NCI-H1417 treated with DMSO at 0.1 percent for 48 hours (cell line): ENCODE data around the gene MT1X.

Source experiments
- DNase-seq: peaks from one replicate; lab custom pipeline; 2025; lab: John Stamatoyannopoulos, UW

Gene MT1X

DNA sequence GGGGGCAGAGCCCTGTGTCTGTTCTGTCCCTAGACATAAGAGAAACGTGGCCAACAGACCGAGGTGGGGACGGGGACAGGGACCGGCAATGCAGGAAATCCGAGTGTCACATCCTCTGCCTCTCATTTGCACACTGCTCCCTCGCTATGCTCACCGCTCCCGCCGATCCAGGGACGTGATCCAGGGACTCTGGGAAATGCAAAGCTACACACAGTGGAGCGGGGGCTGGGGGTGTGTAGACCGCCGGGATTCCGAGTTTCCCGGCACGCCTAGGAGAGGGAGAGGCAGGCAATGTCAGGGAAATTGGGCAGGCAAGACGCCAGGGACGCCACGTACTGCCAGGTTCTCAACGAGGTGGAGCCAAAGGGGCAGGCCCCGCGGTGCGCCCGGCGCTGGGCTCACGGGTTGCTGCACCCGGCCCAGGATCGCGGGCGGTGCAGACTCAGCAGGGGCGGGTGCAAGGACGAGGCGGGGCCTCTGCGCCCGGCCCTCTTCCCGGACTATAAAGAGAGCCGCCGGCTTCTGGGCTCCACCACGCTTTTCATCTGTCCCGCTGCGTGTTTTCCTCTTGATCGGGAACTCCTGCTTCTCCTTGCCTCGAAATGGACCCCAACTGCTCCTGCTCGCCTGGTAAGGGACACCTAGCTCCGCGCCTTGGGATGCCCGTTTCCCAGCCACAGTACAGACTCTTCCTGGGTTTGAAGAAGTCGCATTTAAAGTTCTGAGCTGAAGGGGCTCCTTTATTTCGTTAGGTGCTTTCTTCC, at the start of gene MT1X:
TSS of gene MT1X (plus strand) at position 532 of the 764 bp plus-strand sequence. CDS start at position 603, 71 bp downstream.
- DNase-seq, result peak; percentile 4

DNA sequence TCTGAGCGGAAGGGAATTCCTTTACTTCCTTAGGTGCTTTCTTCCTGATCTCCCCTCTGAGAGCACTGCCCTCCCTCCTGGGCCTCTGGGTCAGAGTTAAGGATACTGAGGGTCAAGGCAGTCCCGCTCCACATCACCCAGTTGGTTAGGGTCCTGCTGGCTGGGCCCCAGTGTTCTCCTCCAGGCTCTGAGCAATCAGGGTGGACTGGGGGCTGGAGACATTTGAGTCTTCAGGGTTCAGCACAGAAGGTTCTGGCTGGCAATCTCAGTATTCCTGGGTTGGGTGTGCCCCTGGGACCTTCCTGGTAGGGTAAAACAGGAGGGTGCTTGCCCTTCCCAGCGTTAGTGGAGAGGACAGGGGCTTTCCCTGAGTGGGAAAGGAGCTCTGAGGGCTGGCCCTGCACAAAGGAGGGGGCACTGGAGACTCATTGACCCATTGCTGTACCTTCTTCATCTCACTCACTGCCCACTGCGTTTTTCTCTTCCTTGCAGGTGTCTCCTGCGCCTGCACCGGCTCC, 49.4 kb upstream of the MT1X start:
- no peak for DNase-seq

DNA sequence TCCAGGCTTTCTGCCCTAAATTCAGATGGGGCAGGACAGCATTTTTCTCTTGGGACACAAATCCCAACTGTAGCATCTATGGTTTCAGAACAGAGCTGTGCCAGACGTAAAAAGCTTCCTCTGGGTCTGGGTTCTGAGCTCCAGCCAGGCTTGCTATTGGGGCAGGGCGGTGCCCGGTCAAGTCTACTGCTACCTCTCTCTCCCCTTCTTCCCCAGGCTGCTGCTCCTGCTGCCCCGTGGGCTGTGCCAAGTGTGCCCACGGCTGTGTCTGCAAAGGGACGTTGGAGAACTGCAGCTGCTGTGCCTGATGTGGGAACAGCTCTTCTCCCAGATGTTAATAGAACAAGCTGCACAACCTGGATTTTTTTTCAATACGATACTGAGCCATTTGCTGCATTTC, 48.7 kb upstream of the MT1X start:
- no peak for DNase-seq

DNA sequence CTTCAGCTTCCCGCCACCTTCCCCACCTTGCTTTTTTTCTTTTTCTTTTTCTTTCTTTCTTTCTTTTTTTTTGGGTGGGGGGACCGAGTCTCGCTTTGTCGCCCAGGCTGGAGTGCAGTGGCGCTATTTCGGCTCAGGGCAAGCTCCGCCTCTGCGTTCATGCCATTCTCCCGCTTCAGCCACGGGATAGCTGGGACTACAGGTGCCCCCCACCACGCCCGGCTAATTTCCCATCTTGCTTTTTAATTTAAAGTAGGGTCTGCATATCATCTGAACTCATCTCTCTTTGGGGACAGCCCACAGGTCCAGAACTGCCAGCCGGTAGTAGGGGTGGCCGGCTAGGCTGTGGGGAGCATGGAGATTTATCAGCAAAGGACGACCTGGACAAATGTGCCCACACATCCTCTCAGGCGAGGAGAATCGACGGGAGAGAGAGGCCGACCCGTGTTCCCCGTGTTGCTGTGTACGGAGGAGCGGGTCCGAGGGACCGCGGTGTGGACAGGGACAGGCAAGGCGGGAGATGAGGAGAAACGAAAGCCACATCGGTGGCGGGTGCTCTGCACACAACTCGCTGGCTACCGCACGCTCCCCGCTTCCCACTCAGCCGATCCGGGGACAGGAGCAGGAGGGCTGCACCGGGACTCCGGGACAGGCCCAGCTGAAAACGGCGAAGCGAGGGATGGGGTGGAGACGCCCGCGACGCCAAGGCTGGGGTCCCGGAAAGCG, 47.4 kb upstream of the MT1X start:
- DNase-seq, result no peak

DNA sequence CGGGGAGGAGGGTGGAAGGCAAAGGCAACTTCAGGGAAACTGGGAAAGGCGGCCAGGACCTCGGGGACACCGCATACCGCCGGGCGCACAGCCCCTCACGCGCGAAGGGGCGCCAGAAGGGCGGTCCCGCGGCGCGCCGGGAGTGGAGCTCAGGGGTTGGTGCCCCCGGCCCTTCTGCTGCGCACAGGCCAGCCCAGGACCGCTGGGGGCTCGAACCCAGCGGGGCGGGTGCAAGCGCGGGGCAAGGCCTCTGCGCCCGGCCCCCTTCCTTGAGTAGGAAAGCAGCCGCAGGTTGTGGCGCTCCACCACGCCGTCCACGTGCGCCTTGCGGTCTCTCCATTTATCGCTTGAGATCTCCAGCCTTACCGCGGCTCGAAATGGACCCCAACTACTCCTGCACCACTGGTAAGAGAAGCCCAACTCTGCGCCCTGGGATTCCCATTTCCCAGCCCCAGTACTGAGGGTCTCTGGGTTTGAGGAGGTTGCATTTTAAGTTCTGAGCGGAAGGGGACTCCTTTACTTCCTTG, 46.8 kb upstream of the MT1X start:
- no peak for DNase-seq

DNA sequence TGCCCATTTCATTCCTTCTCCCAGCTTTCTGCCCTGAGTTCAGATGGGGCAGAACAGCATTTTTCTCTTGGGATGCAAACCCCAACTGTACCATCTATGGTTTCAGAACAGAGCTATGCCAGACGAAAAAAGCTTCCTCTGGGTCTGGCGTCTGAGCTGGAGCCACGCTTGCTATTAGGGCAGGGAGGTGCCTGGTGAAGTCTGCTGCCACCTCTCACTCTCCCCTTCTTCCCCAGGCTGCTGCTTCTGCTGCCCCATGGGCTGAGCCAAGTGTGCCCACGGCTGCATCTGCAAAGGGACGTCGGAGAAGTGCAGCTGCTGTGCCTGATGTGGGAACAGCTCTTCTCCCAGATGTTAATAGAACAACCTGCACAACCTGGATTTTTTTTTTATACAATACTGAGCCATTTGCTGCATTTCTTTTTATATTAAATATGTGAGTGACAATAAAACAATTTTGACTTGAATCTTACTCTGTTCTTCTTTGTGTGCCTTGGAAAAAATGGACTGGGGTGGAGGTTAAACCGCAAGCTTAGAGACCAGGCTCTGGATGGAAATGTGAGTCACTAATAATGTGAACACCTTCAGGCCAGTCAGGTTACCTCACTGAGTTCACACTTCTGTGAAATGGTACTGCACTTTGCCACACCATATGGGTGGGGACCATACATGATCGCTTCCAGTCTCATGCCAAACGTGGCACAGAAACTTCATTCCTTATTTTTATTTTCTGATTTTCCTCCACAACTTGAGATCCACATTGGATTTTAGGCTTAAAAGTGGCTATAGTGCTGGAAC, 45.5 kb upstream of the MT1X start:
- no peak for DNase-seq

DNA sequence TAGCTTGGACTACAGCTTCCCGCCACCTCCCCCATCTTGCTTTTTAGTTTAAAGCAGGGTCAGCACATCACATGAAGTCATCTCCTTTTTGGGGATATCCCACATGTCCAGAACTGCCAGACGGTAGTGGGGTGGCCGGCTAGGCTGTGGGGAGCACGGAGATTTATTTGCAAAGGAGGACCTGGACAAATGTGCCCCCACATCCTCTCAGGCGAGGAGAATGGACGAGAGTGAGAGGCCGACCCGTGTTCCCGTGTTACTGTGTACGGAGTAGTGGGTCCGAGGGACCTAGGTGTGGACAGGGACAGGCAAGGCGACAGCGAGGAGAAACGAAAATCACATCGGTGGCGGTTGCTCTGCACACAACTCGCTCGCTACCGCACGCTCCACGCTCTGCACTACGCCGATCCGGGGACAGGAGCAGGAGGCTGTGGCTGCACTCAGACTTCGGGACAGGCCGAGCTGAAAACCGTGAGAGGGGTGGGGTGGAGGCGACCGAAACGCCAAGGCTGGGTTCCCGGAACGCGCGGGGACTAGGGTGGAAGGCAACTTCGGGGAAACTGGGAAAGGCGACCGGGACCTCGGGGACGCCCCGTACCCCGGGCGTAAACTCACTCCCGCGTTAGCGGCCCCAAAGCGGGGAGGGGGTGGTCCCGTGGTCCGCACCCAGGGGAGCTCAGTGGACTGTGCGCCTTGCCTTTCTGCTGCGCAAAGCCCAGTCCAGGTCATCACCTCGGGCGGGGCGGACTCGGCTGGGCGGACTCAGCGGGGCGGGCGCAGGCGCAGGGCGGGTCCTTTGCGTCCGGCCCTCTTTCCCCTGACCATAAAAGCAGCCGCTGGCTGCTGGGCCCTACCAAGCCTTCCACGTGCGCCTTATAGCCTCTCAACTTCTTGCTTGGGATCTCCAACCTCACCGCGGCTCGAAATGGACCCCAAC, 44.2 kb upstream of the MT1X start, which contains the start of gene MT1A:
TSS of gene MT1A (plus strand) at position 853 of the 937 bp plus-strand sequence. CDS start at position 926, 73 bp downstream.
- DNase-seq, result no peak

DNA sequence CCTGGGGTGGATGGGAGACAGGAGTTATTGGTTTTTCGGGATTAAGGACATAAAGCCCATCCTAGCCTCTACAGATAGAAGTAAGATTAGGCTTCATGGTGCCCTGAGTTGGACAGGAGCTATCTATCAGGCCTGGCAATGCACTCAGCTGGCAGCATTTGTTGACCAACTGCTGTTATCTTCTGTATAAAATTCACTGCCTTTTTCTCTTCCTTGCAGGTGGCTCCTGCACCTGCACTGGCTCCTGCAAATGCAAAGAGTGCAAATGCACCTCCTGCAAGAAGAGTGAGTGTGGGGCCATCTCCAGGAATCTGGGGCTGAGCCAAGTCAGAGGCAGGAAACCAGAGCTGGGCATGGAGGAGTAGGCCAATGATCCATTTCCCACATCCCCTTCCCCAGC, 43.2 kb upstream of the MT1X start:
- no peak for DNase-seq

DNA sequence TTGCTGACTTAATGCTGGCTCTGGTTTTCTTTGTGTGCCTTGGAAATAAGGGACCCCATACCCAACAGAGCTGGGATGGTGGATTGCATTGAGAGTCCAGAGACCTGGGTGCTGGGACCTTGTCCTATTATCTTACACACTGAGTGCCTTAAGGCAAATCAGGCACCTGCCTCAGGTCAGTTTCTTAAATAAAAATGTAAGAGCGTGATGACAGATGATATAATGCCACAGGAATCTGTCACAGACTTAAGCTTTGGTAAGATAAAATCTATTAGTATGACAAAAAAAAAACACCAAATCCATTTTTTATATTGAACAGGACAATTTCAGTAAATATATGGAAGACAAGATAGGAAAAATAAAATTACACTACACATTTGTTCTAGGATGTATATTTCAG, 42.2 kb upstream of the MT1X start:
- DNase-seq, result no peak

DNA sequence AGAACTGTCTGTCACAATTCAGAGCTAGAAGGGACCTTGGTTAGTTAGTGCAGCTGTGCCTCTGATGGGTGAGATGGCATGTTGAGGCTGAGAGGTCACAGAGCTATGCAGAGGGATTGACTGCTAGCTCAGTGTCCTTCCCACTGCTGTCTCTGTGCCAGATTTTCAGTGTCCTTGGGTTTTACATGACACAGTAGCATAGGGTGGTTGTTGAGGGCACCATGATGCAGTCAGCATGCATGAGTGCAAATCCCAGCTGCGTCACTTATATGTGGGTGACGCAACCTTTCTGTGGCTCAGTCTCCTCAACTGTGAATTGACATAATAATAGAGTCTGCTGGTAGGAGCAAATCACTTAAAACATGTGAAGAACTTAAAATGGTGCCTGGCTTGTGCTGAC, 41.1 kb upstream of the MT1X start:
- DNase-seq, result no peak

DNA sequence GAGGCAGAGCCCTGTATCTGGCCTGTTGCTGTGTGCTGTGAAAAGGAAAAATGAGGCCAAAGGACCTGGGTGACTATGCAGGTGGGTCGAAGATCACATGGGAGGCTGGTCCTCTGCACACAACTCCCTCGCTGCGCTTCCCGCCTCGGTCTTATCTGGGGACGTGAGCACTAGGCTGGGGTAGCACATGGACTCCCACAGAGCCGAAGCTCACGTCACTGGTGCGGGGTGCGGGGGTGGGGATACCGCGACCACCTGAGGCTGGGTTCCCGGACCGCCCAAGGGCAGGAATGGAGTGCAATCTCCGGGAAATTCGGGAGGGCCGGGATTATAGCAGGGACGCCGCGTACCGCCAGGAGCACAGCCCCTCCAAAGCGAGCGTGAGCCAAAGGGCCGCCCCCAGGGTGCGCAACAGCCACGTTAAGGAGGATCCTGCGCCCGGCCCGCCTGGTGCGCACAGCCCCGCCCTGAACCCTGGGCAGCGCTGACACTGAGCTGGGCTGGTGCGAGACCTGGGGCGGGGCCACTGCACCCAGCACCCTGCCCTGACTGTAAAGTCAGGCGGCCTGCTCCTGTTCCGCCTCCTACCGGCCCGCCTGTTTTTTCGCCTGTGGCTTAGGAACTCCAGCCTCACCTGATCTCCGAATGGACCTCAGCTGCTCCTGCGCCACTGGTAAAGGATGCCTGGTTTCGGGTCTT, 39.0 kb upstream of the MT1X start:
- DNase-seq, result no peak

DNA sequence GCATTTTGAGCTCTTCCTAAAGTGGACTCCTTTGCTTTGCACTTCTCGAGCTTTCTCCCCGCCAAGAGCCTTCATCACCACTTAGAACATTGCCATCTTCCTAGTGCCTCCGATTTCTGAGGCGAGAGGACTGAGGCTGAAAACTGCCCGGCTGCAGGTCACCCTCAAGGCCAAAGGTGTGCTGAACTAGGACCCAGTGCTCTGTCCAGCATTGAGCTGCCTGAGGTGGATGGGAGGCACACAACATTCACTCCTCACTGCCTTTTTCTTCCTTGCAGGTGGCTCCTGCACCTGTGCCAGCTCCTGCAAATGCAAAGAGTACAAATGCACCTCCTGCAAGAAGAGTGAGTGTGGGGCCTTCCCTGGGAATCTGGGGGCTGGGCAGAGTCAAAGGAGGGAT, 38.4 kb upstream of the MT1X start:
- no peak for DNase-seq

DNA sequence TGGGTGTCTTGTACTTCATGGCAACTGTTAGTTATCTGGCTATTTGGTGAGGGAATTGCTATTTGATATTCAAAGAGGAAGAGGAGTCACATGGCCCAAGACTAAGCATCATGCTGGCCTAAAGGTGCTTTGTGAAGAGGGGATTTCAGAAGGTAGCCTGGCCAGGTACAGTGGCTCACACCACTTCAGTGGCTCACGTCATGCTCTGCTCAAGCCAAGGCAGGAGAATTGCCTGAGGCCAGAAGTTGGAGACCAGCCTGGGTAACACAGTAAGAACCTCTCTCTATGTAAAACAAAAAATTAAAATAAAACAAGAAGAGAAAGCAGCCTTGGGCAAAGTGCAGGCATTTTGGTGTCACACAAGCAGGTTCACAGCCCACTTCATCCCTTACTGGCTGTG, 37.0 kb upstream of the MT1X start:
- DNase-seq, result no peak

DNA sequence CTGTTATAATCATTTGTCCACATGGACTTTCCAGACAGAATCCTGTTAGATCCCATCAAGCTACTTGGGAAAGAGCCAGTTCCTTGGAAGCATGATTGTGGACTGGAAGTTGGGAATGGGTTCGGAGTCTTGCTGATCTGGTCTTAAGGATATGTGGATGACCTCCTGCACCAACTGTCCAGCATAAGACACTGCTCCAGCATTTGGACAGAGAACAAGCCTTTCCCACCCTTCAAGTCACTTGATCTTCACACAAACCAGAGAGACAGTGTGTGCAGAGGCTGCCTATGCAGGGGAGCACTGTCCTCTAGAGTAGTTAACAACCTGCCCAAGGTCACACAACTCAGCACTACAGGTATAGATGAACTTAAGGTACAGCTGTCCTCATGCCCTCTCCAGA, 36.4 kb upstream of the MT1X start:
- no peak for DNase-seq

DNA sequence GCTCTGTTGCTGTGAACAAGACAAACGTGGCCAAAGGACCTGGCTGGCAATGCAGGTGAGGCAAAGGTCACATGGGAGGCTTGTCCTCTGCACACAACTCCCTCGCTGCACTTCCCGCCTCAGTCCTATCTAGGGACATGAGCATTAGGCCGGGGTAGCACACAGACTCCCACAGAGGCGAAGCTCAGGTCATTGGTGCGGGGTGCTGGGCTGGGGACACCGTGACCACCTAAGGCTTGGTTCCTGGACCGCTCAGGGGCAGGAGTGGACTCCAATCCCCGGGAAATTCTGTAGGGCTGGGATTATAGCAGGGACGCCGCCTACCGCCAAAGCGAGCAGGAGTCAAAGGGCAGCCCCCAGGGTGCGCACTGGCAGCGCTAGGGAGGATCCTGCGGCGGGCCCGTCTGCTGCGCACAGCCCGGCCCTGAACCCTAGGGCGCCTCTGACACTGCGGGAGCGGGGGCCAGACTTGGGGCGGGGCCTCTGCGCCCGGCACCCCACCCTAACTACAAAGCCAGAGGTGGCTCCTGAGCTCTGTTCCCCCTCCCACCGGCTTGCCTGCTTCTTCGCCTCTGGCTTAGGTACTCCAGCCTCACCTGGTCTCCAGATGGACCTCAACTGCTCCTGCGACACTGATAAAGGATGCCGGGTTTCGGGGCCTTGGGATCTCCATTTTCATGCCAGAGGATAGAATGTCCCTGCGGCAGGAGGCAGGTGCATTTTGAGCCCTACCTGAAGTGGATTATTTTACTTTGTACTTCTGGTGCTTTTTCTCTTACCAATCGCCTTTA, 34.4 kb upstream of the MT1X start:
- no peak for DNase-seq

DNA sequence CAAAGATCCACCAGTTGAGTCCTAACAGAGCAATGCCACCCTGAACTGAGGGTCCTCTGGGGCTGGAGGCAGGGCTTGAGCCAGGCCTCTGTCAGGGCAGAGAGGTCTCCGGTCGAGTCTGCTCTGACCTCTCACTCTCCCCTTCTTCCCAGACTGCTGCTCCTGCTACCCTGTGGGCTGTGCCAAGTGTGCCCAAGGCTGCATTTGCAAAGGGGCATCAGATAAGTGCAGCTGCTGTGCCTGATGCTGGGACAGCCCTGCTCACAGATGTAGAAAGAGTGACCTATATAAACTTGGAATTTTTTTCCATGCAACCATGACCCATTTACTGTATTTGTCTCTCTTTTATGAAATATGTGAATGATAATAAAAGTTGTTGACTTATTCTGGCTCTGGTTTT, 33.0 kb upstream of the MT1X start:
- DNase-seq, result no peak

DNA sequence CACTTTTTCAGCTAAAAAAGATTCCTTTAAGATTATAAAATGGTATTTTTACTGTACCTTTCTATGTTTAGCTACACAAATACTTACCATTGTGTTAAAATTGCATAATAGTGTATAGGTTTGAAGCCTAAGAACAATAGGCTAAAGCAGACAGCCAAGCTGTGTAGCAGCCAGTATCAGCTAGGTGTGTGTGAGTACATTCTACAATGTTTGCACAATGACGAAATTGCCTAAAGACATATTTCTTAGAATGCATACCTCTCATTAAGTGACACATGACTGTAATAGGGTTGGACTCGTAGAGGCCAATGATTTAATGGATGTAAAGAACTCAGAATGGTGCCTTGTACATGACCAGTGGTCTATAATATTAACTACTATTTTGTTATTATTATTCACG, 32.5 kb upstream of the MT1X start:
- no peak for DNase-seq

DNA sequence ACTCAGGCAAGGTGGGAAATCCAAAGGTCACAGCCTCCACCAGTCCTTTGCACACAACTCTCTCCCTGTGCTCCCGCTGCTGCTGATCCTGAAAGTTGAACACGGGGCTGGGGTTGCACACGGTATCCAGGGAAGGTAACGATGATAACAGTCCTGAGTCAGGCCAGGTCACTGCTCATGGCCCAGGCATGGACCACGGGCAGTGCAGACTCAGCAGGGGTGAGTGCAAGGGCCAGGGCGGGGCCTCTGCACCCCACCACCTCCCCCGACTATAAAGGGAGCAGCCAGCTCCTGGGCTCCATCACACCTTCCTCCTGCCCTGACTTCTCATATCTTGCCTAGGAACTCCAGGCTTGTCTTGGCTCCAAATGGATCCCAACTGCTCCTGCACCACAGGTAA, 30.7 kb upstream of the MT1X start, which contains the start of gene MT1B:
TSS of gene MT1B (plus strand) at position 301 of the 400 bp plus-strand sequence. CDS start at position 369, 68 bp downstream.
- no peak for DNase-seq

DNA sequence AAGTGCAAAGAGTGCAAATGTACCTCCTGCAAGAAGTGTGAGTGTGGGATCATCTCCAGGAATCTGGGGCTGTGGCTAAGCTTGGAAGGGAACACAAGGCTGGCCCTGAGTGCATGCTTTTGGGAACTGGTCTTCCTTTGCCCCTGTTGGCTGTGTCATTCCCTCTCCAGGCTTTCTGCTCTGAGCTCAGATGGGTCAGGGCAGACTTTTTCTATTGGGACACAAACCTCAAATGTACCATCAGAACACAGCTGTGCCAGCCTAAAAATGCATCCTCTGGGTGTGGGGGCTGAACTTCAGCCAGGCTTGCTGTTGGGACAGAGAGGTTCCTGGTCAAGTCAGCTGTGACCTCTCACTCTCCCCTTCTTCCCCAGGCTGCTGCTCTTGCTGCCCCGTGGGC, 29.7 kb upstream of the MT1X start:
- DNase-seq, result no peak

DNA sequence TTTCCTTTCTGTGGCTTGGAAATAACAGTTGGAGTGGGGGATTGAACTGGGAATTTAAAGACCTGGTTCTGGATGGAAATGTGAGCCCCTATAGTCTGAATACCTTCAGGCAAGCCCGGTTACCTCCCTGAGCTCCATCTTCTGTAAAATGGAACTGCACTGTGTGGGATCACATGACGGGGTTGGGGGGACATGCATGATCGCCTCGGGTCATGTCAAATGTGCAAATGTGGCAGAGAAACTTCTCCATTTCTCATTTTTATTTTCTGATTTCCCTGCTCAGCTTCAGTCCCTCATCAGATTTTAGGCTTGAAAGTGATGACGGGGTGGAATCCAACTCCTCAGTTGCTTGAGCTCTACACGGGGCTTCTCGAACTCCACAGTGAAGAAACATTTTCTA, 29.1 kb upstream of the MT1X start:
- no peak for DNase-seq
